Smooth muscle cell (in vitro differentiated cells): Measurements from ENCODE around the gene GPATCH2. TPM values are rescaled to one million over a fixed set of nuclear protein-coding genes. Genes with fewer than 3 reads are reported as not detected.

Experiments
- DNase-seq: peaks from one replicate; lab custom pipeline; 2025; ENCODE audit not compliant: unreplicated experiment; lab: John Stamatoyannopoulos, UW
- H2AFZ ChIP-seq: fragments of 200-600 bp; sonication (generic); 2 replicates; pipeline ENCODE4 v1.6.0; 2016; ENCODE audit warnings: antibody characterized with exemption, low read depth, mild to moderate bottlenecking
- H3F3A ChIP-seq: fragments of 200-600 bp; sonication (generic); 2 replicates; pipeline ENCODE4 v1.6.0; 2017; ENCODE audit warnings: antibody characterized with exemption, low read depth
- H3K27ac ChIP-seq: fragments of 200-600 bp; sonication (generic); 2 replicates; pipeline ENCODE4 v1.5.1; 2016; ENCODE audit warnings: low read depth, mild to moderate bottlenecking
- H3K27me3 ChIP-seq: fragments of 200-600 bp; sonication (generic); 2 replicates; pipeline ENCODE4 v1.6.1; 2016; ENCODE audit warnings: low read depth, mild to moderate bottlenecking
- H3K36me3 ChIP-seq: fragments of 200-600 bp; sonication (generic); 2 replicates; pipeline ENCODE4 v1.5.1; 2016; ENCODE audit warnings: low read depth
- H3K4me1 ChIP-seq: fragments of 200-600 bp; sonication (generic); 2 replicates; pipeline ENCODE4 v1.5.1; 2016; ENCODE audit warnings: low read depth
- H3K4me2 ChIP-seq: fragments of 200-600 bp; sonication (generic); 2 replicates; pipeline ENCODE4 v1.6.0; 2016; ENCODE audit warnings: mild to moderate bottlenecking
- H3K4me3 ChIP-seq: fragments of 200-600 bp; sonication (generic); 2 replicates; pipeline ENCODE4 v1.5.1; 2016; ENCODE audit warnings: mild to moderate bottlenecking
- H3K79me2 ChIP-seq: fragments of 200-600 bp; sonication (generic); 2 replicates; pipeline ENCODE4 v1.6.0; 2016; ENCODE audit warnings: low read depth, mild to moderate bottlenecking
- H3K9ac ChIP-seq: fragments of 200-600 bp; sonication (generic); 2 replicates; pipeline ENCODE4 v1.6.0; 2016; ENCODE audit warnings: low read depth
- H3K9me3 ChIP-seq: fragments of 200-600 bp; sonication (generic); replicated peaks from 2 replicates; pipeline ENCODE4 v1.5.1; 2016; ENCODE audit warnings: low read depth
- H4K20me1 ChIP-seq: fragments of 200-600 bp; sonication (generic); 2 replicates; pipeline ENCODE4 v1.6.0; 2016; ENCODE audit warnings: low read depth
- WGBS: methylation state at CpG from one replicate; pipeline ENCODE4 v1.1.7; 2016; ENCODE audit warnings: low lambda C conversion rate; 5-methylcytosine and 5-hydroxymethylcytosine counted together
- polyA plus RNA-seq: library from polyadenylated mRNA; unstranded; fragments of >200 nt; fragmentation: Nextera tagmentation; extraction: Ambion mirVana; gene quantifications from 2 replicates; pipeline ENCODE4 v1.2.1, GENCODE V29; 2016
- total RNA-seq: library from RNA; depleted of rRNA; stranded (reverse); fragments of >200 nt; gene quantifications from 2 replicates; pipeline ENCODE4 v1.2.3, GENCODE V29; 2014
- TF ChIP-seq, protein P1 (sequence below): fragments of 200-600 bp; sonication (generic); IDR thresholded peaks from 2 replicates; pipeline ENCODE4 v1.5.1; 2017; ENCODE audit warnings: borderline replicate concordance, mild to moderate bottlenecking, antibody characterized with exemption; ENCODE audit not compliant: insufficient read depth, poor library complexity, severe bottlenecking

The GPATCH2 gene
- total and polyA plus RNA-seq, 2 experiments from 2014 or later, result 5.6 to 16.4 TPM

- Histone ChIP-seq H3K36me3 (no peaks in the 10 kb centered on the region), H3K4me3 (no peak overlapping the region), H3K4me2 (no peak overlapping the region), H3F3A (no peaks in the 10 kb centered on the region), H3K27ac (no peak overlapping the region), H3K9ac (no peak overlapping the region), H3K4me1 (no peaks in the 10 kb centered on the region), H4K20me1 (peaks cover 16% of the 10 kb centered on the region), H3K9me3 (no peaks in the 10 kb centered on the region), H2AFZ (no peak overlapping the region), H3K27me3 (no peaks in the 10 kb centered on the region), H3K79me2 (no peaks in the 10 kb centered on the region)
- 86% methylated on average over 4 of the region's 4 CpGs for WGBS
- no peak for DNase-seq
- TF ChIP-seq, protein P1, sequence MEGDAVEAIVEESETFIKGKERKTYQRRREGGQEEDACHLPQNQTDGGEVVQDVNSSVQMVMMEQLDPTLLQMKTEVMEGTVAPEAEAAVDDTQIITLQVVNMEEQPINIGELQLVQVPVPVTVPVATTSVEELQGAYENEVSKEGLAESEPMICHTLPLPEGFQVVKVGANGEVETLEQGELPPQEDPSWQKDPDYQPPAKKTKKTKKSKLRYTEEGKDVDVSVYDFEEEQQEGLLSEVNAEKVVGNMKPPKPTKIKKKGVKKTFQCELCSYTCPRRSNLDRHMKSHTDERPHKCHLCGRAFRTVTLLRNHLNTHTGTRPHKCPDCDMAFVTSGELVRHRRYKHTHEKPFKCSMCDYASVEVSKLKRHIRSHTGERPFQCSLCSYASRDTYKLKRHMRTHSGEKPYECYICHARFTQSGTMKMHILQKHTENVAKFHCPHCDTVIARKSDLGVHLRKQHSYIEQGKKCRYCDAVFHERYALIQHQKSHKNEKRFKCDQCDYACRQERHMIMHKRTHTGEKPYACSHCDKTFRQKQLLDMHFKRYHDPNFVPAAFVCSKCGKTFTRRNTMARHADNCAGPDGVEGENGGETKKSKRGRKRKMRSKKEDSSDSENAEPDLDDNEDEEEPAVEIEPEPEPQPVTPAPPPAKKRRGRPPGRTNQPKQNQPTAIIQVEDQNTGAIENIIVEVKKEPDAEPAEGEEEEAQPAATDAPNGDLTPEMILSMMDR, result no peak
Measured at GRCh38 chr1:217561446-217561845, 69.4 kb downstream of the GPATCH2 start.

DNA sequence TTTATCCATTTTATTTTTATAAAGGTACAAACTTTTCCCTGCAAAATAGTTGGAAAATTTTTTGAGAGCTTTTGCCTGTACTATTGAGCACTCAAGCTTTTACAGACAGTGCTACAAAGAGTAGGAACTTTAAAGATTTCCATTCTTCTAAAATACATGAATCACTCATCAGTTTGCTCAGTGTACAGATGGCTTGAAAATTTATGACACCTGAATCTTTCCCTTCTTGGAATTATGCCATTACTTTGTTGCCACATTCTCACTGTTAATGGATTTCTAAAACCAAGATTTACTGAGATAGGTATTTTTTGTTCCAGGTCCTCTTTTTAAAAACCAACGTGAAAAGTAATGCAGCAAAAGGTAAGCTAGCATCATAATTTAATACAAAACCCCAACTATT is 76.0 kb downstream of the GPATCH2 start:
- Histone ChIP-seq H4K20me1 (no peaks in the 10 kb centered on the region), H3K4me1 (no peaks in the 10 kb centered on the region), H3K4me2 (no peak overlapping the region), H3K79me2 (no peaks in the 10 kb centered on the region), H3K4me3 (no peak overlapping the region), H3K36me3 (no peaks in the 10 kb centered on the region), H3K27me3 (no peaks in the 10 kb centered on the region), H3K9me3 (no peaks in the 10 kb centered on the region), H3F3A (no peaks in the 10 kb centered on the region), H3K9ac (no peak overlapping the region), H2AFZ (no peak overlapping the region), H3K27ac (no peak overlapping the region)
- TF ChIP-seq, protein P1, result no peak
- 94% methylated on average over 1 of the region's 1 CpG for WGBS
- no peak for DNase-seq

- WGBS, result 99% methylated on average over 6 of the region's 6 CpGs
Measured at GRCh38 chr1:217553949-217554509, 76.9 kb downstream of the GPATCH2 start.

More at GRCh38 chr1:217553949-217554509, 76.9 kb downstream of the GPATCH2 start:
- Histone ChIP-seq H3K4me2 (no peak overlapping the region), H3F3A (no peaks in the 10 kb centered on the region), H3K36me3 (no peaks in the 10 kb centered on the region), H4K20me1 (no peaks in the 10 kb centered on the region), H3K4me1 (no peaks in the 10 kb centered on the region), H3K27me3 (no peaks in the 10 kb centered on the region), H3K79me2 (no peaks in the 10 kb centered on the region), H2AFZ (no peak overlapping the region), H3K4me3 (no peak overlapping the region), H3K9me3 (no peaks in the 10 kb centered on the region), H3K27ac (no peak overlapping the region), H3K9ac (no peak overlapping the region)
- TF ChIP-seq, protein P1, result no peak
- no peak for DNase-seq
